GM18858 (cell line): ENCODE results near the gene MYMK.

ENCODE experiments used
- ATAC-seq: cut with Tn5 transposase; IDR thresholded peaks from one replicate; pipeline ENCODE4 v1.9.1; 2021; ENCODE audit not compliant: unreplicated experiment

The MYMK gene

DNA sequence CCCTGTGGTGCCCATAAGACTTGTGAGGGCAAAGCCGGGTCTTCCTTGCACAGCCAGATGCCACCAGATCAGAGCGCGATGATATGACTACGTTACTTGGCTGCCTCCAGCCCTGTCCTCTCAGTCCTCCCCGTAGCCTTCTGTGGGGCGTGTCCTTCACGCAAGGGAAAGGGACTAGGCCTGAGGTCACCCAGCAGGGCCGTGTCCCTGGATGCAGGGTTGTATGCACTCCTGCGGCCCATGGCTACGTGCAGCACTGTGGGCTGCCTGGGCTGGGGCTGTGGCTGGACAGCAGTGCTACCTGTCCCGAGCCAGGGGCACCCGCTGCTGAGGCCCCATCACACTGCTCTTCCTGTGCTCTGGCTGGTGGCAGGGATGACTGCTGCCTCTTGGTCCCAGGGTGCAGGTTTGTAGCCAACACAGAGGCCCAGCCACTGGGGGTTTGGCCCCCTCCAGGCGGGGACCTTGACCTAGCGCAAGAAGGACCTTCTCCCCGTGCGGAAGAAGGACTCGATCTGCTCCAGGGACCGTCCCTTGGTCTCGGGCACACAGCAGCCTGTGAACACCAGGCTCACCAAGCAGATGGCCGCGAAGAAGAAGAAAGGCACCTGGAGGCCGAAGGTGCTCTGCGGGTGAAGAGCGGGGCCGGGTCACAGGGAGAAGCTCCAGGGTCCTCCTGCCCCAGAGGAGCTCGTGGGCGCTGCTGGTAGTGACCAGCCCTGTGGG lies 53.0 kb downstream of the MYMK start:
- ATAC-seq, result no peak

DNA sequence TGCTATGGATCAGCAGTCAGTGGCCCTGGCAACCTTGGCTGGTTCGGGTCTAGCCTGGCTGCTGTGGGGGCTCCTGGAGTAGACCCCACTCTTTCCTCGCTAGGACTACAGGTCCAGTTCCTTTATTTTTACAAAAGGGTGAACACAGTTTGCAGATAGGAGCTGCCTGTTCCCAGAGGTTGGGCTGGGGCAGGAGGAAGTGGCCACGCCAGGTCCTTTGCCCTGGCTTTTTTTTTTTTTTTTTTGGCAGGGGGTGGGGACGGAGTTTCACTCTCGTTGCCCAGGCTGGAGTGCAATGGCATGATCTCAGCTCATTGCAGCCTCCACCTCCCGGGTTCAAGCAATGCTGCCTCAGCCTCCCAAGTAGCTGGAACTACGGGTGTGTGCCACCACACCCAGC lies 53.8 kb downstream of the MYMK start:
- no peak for ATAC-seq

DNA sequence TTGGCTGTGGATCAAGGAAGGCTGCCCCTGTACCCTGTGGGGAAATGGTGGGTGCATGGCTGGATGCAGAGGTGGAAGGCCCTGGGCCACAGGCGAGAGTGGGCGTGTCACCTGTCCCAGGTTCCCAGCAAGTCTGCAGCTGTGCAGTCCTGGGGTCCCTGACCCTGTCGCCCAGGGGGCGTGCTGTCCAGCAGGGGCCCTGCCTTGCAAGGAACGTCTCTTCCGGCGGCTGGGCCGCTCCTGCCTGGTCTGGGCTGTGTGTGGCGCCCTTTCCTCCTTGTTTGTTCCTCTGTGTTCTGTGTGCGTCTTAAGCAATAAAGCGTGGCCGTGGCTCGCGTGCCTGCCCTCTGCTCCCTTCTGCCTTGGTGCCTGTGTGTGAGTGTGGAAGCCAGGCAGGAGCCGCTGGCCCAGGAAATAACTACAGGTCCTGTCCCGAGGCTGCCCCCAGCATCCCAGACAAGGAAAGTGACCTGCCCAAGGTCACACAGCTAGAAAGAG lies 54.3 kb downstream of the MYMK start:
- ATAC-seq, result no peak

GRCh38 chr9:133468777-133469421 lies 55.9 kb downstream of the MYMK start:
- no peak for ATAC-seq

- ATAC-seq, result no peak
Measured at GRCh38 chr9:133468374-133468773, 56.4 kb downstream of the MYMK start.

DNA sequence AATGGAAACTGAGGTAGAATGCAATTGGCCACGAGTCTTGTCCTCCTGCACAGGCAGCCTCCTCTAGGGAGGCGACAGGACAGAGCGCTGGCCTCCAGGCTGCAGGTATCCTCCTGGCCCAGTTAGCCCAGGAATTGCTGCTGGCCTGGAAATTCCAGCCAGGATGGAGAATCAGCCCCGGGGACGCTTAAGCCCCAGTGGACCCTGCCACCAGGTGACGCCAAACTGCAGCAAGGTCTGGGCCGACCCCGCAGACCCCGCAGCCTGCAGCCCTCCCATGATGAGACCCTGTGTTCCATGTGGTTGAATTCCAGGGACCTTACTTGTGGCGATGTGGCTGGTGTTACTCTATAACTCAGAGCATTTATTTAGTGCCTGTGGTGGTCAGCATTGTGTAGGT lies 57.7 kb downstream of the MYMK start:
- no peak for ATAC-seq

DNA sequence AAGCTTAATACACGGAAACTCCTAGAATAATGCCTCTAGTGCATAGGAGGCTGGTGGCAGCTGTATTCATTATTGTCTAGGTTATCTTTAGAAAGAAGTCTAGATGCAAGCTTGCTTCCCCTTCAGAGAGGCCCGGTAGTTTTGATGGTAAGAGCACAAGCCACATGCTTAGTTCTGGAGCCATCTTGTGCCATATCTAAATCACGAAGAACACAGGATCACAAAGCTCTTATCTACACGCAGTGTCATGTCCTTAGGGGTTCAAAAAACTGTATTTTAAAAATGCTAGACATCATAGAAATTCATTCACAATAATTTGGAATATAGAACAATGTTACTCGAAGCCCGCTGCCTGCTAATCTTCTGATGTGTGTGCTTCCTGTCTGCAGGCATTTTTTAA lies 58.8 kb downstream of the MYMK start:
- no peak for ATAC-seq

DNA sequence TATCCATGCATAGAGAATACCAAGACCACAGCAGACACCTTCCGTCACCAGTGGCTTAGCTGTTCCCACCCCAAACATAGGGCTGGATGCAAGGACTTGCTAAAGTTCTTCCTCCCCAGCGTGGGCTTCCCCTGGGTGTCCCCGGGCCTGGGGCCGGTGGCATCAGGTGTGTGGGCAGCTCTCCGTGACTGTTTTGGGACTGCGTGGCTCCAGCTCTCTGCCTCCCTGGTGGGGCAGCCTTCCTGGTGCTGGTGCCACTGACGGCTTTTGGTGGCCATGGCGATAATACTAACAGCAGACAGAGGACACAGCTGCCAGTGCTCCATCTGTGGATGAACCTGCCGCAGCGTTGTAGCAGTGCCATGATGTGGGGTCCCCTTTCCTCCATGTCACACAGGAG lies 60.1 kb downstream of the MYMK start:
- no peak for ATAC-seq
